ENCODE measurements around the gene GABRB1. TPM values are rescaled to one million over a fixed set of nuclear protein-coding genes. Genes with fewer than 3 reads are reported as not detected.

The GABRB1 gene
- total RNA-seq, 1 experiment from 2014 or later, result not detected

DNA sequence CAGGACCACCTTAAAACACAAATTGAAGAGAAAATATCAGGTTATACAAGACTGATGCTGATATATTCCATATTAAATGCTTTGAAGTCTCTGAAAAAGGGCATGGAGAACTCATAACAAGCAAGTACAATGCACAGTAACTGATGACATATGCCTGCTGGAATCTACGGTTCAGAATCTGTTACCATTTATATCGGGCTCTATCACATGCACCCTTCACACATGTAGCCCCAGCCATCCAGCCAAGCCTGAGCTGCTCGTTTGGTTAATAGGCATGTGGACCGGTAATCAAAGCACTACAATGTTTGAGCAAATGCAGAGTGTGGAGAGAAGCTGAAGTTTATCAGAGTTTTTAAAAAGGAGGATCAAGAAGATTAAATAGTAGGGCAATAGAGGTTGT, 420.3 kb downstream of the GABRB1 start:
- ChIA-PET RAD21 (ENCODE audit: low non-redundant PET in 1 of 2, low total read pairs in 2 of 2, uncharacterized antibody in 2 of 2, unreplicated experiment in 2 of 2) (no interaction called here), POLR2A (no interaction called here), CTCF (no interaction called here)
- Histone ChIP-seq H3K36me3 (ENCODE audit: control insufficient read depth in 1 of 2, insufficient read depth in 2 of 2, low read length in 2 of 2) (peaks cover 0 to 12% of the 10 kb centered on the region in 2 experiments; a peak in 3 of 4 replicates), H2AFZ (ENCODE audit: low read depth, low read length, poor library complexity, severe bottlenecking) (no peak overlapping the region), H3K4me1 (ENCODE audit: control insufficient read depth in 1 of 2, insufficient read depth in 2 of 2, low read length in 2 of 2) (no peaks in the 10 kb centered on the region), H3K27me3 (ENCODE audit: insufficient read depth, low read length) (no peaks in the 10 kb centered on the region), H3K9ac (ENCODE audit: low read length) (no peak overlapping the region), H3K79me2 (ENCODE audit: insufficient read depth, low read length) (no peaks in the 10 kb centered on the region), H4K20me1 (ENCODE audit: insufficient read depth) (no peaks in the 10 kb centered on the region), H3K27ac (ENCODE audit: low read depth, low read length) (no peak overlapping the region), H3K4me2 (ENCODE audit: low read length) (no peak overlapping the region), H3K9me2 (ENCODE audit: insufficient read depth) (no peaks in the 10 kb centered on the region), H3K9me3 (ENCODE audit: control insufficient read depth in 1 of 2, insufficient read depth in 1 of 2, low read depth in 1 of 2, low read length in 2 of 2) (no peaks in the 10 kb centered on the region), H3K4me3 (replicated peaks in 1 of 2; ENCODE audit: low read depth in 1 of 2, low read length in 2 of 2) (no peak overlapping the region)
- no peak for TF ChIP-seq SIN3A (IDR thresholded peaks at IDR 0.05; ENCODE audit: low read depth)
- TF ChIP-seq EZH2phosphoT487 (IDR thresholded peaks at IDR 0.05; ENCODE audit: borderline replicate concordance), result no peak
- TF ChIP-seq, protein P1, sequence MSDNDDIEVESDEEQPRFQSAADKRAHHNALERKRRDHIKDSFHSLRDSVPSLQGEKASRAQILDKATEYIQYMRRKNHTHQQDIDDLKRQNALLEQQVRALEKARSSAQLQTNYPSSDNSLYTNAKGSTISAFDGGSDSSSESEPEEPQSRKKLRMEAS (IDR thresholded peaks at IDR 0.05), result no peak
- TF ChIP-seq RAD21 (IDR thresholded peaks at IDR 0.05; ENCODE audit: low read depth), result no peak
- TF ChIP-seq JUND (IDR thresholded peaks at IDR 0.05), result no peak
- TF ChIP-seq POLR2AphosphoS5 (IDR thresholded peaks at IDR 0.05; ENCODE audit: low read depth, low read length), result no peak
- TF ChIP-seq EGR1 (IDR thresholded peaks at IDR 0.05; ENCODE audit: low read depth), result no peak
- TF ChIP-seq, protein P2, sequence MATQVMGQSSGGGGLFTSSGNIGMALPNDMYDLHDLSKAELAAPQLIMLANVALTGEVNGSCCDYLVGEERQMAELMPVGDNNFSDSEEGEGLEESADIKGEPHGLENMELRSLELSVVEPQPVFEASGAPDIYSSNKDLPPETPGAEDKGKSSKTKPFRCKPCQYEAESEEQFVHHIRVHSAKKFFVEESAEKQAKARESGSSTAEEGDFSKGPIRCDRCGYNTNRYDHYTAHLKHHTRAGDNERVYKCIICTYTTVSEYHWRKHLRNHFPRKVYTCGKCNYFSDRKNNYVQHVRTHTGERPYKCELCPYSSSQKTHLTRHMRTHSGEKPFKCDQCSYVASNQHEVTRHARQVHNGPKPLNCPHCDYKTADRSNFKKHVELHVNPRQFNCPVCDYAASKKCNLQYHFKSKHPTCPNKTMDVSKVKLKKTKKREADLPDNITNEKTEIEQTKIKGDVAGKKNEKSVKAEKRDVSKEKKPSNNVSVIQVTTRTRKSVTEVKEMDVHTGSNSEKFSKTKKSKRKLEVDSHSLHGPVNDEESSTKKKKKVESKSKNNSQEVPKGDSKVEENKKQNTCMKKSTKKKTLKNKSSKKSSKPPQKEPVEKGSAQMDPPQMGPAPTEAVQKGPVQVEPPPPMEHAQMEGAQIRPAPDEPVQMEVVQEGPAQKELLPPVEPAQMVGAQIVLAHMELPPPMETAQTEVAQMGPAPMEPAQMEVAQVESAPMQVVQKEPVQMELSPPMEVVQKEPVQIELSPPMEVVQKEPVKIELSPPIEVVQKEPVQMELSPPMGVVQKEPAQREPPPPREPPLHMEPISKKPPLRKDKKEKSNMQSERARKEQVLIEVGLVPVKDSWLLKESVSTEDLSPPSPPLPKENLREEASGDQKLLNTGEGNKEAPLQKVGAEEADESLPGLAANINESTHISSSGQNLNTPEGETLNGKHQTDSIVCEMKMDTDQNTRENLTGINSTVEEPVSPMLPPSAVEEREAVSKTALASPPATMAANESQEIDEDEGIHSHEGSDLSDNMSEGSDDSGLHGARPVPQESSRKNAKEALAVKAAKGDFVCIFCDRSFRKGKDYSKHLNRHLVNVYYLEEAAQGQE (IDR thresholded peaks at IDR 0.05; ENCODE audit: low read depth), result no peak
- TF ChIP-seq, protein P3, sequence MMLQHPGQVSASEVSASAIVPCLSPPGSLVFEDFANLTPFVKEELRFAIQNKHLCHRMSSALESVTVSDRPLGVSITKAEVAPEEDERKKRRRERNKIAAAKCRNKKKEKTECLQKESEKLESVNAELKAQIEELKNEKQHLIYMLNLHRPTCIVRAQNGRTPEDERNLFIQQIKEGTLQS (IDR thresholded peaks at IDR 0.05), result no peak
- no peak for TF ChIP-seq CEBPB (IDR thresholded peaks at IDR 0.05; ENCODE audit: low read depth)
- TF ChIP-seq SRF (IDR thresholded peaks at IDR 0.05; ENCODE audit: low read depth), result no peak
- DNase-seq (ENCODE audit: low read depth, low spot score), result no peak
- no peak for ATAC-seq
- intact Hi-C loops (cut with micrococcal nuclease), result no loop called here
- BruUV-seq (replicated peaks), result no TSS peak

All from HCT116 (cell line).